ENCODE measurements around the gene ZFYVE16. TPM values are rescaled to one million over a fixed set of nuclear protein-coding genes. Genes with fewer than 3 reads are reported as not detected.

The ZFYVE16 gene
- total RNA-seq, 1 donor from 2014 or later = 65.4 TPM

DNA sequence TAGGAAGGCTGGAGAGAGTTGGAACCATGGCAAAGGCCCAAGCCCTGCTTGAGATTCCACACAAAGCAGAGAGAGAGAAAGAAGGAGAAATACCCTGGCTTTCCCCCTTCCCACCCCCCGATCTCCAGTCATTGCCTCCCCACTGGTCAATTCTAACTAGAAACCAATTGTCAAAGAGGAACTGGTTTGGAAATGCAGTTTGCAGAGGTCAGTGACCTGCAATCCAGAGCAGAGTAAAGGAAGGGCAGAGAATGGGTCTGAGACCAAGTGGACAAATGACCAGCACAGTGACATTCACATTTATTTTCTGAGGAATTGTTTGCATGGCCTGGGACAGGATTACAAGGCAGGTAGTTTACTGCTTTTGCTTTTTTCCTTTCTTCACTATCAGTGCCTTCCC, 37.5 kb upstream of the ZFYVE16 start:
- H3K27ac ChIP-seq = no peak overlapping the region
- H3K36me3 ChIP-seq = no peaks in the 10 kb centered on the region
- ATAC-seq (peak in 1 of 2 donors; percentile 56), DNase-seq (no peak)
- no peaks in the 10 kb centered on the region for H3K9me3 ChIP-seq
- no peak overlapping the region for H3K4me3 ChIP-seq
- TF ChIP-seq, protein P1, sequence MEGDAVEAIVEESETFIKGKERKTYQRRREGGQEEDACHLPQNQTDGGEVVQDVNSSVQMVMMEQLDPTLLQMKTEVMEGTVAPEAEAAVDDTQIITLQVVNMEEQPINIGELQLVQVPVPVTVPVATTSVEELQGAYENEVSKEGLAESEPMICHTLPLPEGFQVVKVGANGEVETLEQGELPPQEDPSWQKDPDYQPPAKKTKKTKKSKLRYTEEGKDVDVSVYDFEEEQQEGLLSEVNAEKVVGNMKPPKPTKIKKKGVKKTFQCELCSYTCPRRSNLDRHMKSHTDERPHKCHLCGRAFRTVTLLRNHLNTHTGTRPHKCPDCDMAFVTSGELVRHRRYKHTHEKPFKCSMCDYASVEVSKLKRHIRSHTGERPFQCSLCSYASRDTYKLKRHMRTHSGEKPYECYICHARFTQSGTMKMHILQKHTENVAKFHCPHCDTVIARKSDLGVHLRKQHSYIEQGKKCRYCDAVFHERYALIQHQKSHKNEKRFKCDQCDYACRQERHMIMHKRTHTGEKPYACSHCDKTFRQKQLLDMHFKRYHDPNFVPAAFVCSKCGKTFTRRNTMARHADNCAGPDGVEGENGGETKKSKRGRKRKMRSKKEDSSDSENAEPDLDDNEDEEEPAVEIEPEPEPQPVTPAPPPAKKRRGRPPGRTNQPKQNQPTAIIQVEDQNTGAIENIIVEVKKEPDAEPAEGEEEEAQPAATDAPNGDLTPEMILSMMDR (IDR thresholded peaks at IDR 0.05) = no peak
- H3K27me3 ChIP-seq (ENCODE audit: low read depth) = no peaks in the 10 kb centered on the region
- intact Hi-C loops (cut with DNase I) = no loop called here
- H3K4me1 ChIP-seq = no peaks in the 10 kb centered on the region

GRCh38 chr5:80372780-80373179, 35.1 kb upstream of the ZFYVE16 start:
- Histone ChIP-seq H3K36me3 (no peaks in the 10 kb centered on the region), H3K27ac (no peak overlapping the region), H3K4me3 (no peak overlapping the region), H3K4me1 (no peaks in the 10 kb centered on the region), H3K27me3 (ENCODE audit: low read depth) (no peaks in the 10 kb centered on the region), H3K9me3 (no peaks in the 10 kb centered on the region)
- ATAC-seq (no peak), DNase-seq (no peak)
- TF ChIP-seq, protein P1 (IDR thresholded peaks at IDR 0.05) = no peak
- intact Hi-C loops (cut with DNase I) = no loop called here

- no peaks in the 10 kb centered on the region for H3K36me3 ChIP-seq
- no peaks in the 10 kb centered on the region for H3K4me1 ChIP-seq
- TF ChIP-seq, protein P1 (IDR thresholded peaks at IDR 0.05) = no peak
- DNase-seq = no peak
- intact Hi-C loops (cut with DNase I) = no loop called here
- no peaks in the 10 kb centered on the region for H3K27me3 ChIP-seq (ENCODE audit: low read depth)
- no peak overlapping the region for H3K27ac ChIP-seq
- H3K4me3 ChIP-seq = no peak overlapping the region
- no peaks in the 10 kb centered on the region for H3K9me3 ChIP-seq
- ATAC-seq = no peak
Observed at GRCh38 chr5:80374188-80374587, 33.7 kb upstream of the ZFYVE16 start.

GRCh38 chr5:80376557-80376956, 31.3 kb upstream of the ZFYVE16 start:
- TF ChIP-seq, protein P1 (IDR thresholded peaks at IDR 0.05) = no peak
- no peaks in the 10 kb centered on the region for H3K9me3 ChIP-seq
- H3K27me3 ChIP-seq (ENCODE audit: low read depth) = no peaks in the 10 kb centered on the region
- H3K4me1 ChIP-seq = no peaks in the 10 kb centered on the region
- intact Hi-C loops (cut with DNase I) = no loop called here
- DNase-seq (no peak), ATAC-seq (no peak)
- H3K4me3 ChIP-seq = no peak overlapping the region
- H3K27ac ChIP-seq = no peak overlapping the region
- H3K36me3 ChIP-seq = no peaks in the 10 kb centered on the region

DNA sequence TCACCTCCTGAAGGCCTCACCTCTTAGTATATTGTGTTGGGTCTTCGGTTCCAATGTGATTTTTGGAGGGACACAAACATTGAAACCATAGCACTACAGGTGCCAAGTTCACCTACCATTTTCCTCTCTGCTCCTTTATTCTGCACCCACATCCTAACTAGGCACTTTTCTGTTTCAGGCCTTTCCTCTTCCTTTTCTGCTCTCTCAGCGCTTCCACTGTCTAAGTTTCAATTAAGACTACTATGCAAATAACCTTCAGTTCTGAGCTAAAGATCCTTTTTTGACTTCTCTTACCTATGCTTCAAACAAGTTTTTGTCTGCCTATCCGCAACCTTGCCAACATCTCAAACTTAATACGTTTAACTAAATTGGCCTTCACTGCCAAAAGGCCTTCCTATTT, 25.4 kb upstream of the ZFYVE16 start:
- ATAC-seq = no peak
- TF ChIP-seq, protein P1 (IDR thresholded peaks at IDR 0.05) = no peak
- intact Hi-C loops (cut with DNase I) = no loop called here

More for the DNA sequence above, 25.4 kb upstream of the ZFYVE16 start:
- H3K4me1 ChIP-seq = no peaks in the 10 kb centered on the region
- no peak for DNase-seq
- no peaks in the 10 kb centered on the region for H3K36me3 ChIP-seq
- H3K4me3 ChIP-seq = no peak overlapping the region
- H3K27me3 ChIP-seq (ENCODE audit: low read depth) = no peaks in the 10 kb centered on the region
- no peaks in the 10 kb centered on the region for H3K9me3 ChIP-seq
- H3K27ac ChIP-seq = no peak overlapping the region
